Measurements from ENCODE around the gene LRIG2.

GRCh38 chr1:113166473-113166872, 93.5 kb downstream of the LRIG2 start:
- TF ChIP-seq, protein P1, sequence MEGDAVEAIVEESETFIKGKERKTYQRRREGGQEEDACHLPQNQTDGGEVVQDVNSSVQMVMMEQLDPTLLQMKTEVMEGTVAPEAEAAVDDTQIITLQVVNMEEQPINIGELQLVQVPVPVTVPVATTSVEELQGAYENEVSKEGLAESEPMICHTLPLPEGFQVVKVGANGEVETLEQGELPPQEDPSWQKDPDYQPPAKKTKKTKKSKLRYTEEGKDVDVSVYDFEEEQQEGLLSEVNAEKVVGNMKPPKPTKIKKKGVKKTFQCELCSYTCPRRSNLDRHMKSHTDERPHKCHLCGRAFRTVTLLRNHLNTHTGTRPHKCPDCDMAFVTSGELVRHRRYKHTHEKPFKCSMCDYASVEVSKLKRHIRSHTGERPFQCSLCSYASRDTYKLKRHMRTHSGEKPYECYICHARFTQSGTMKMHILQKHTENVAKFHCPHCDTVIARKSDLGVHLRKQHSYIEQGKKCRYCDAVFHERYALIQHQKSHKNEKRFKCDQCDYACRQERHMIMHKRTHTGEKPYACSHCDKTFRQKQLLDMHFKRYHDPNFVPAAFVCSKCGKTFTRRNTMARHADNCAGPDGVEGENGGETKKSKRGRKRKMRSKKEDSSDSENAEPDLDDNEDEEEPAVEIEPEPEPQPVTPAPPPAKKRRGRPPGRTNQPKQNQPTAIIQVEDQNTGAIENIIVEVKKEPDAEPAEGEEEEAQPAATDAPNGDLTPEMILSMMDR (IDR thresholded peaks at IDR 0.05), result no peak
- TF ChIP-seq EZH2 (IDR thresholded peaks at IDR 0.05; ENCODE audit: borderline replicate concordance, insufficient read depth, low read depth, low read length, poor library complexity, severe bottlenecking), result no peak

Measured in B cell (primary cell).